Osteoblast (primary cell): ENCODE measurements around the gene NRXN2. TPM values are rescaled to one million over a fixed set of nuclear protein-coding genes. Genes with fewer than 3 reads are reported as not detected.

Experiments used
- DNase-seq: peaks from one replicate; pipeline ENCODE4 v3.0.0; 2011; ENCODE audit warnings: low spot score, mixed read lengths; ENCODE audit not compliant: insufficient read length; ENCODE audit errors: missing footprints
- H2AFZ ChIP-seq: 2 replicates; pipeline ENCODE4 v1.6.0; 2011; ENCODE audit warnings: mild to moderate bottlenecking, low read length
- H3K27ac ChIP-seq: 2 replicates; pipeline ENCODE4 v1.5.1; 2011; ENCODE audit warnings: mild to moderate bottlenecking, low read depth, low read length, moderate library complexity
- H3K27me3 ChIP-seq: 2 replicates; pipeline ENCODE4 v1.6.0; 2012; ENCODE audit warnings: mild to moderate bottlenecking, control low read depth, inconsistent platforms, low read length, moderate library complexity; ENCODE audit not compliant: insufficient read depth
- H3K36me3 ChIP-seq: 2 replicates; pipeline ENCODE4 v1.5.1; 2011; ENCODE audit warnings: mild to moderate bottlenecking, low read length, control low read depth, moderate library complexity; ENCODE audit not compliant: insufficient read depth
- H3K4me1 ChIP-seq: 2 replicates; pipeline ENCODE4 v1.5.1; 2011; ENCODE audit warnings: mild to moderate bottlenecking, low read length, control low read depth, moderate library complexity; ENCODE audit not compliant: insufficient read depth
- H3K4me2 ChIP-seq: 2 replicates; pipeline ENCODE4 v1.6.0; 2011; ENCODE audit warnings: mild to moderate bottlenecking, low read length; ENCODE audit not compliant: insufficient read depth
- H3K4me3 ChIP-seq: fragments of 200-600 bp; sonication (generic); 3 replicates; pipeline ENCODE4 v1.5.1; 2012; ENCODE audit warnings: mild to moderate bottlenecking, low read length, inconsistent platforms; ENCODE audit not compliant: insufficient read depth
- H3K79me2 ChIP-seq: 2 replicates; pipeline ENCODE4 v1.6.0; 2012; ENCODE audit warnings: mild to moderate bottlenecking, low read length, control low read depth, inconsistent platforms; ENCODE audit not compliant: insufficient read depth
- H3K9me3 ChIP-seq: 2 replicates; pipeline ENCODE4 v1.5.1; 2011; ENCODE audit warnings: low read depth, low read length, control low read depth
- H4K20me1 ChIP-seq: 2 replicates; pipeline ENCODE4 v1.6.0; 2012; ENCODE audit warnings: mild to moderate bottlenecking, low read length, control low read depth; ENCODE audit not compliant: insufficient read depth
- CTCF ChIP-seq: IDR thresholded peaks from 2 replicates; pipeline ENCODE4 v1.5.1; 2011; ENCODE audit warnings: mild to moderate bottlenecking, low read depth, low read length, moderate library complexity; ENCODE audit errors: extremely low read depth
- total RNA-seq: library from RNA; depleted of rRNA; stranded (reverse); fragments of >200 nt; gene quantifications from 2 replicates; pipeline ENCODE4 v1.2.3, GENCODE V29; 2012

Gene NRXN2
- total RNA-seq, 1 donor: 90.1 TPM

GRCh38 chr11:64728757-64729365, 5.9 kb upstream of the NRXN2 start:
- Histone ChIP-seq H3K27ac (no peak overlapping the region), H3K4me2 (no peak overlapping the region), H3K36me3 (no peaks in the 10 kb centered on the region), H2AFZ (no peak overlapping the region), H3K79me2 (no peaks in the 10 kb centered on the region), H4K20me1 (no peaks in the 10 kb centered on the region), H3K27me3 (no peaks in the 10 kb centered on the region), H3K4me1 (no peaks in the 10 kb centered on the region), H3K4me3 (no peak overlapping the region), H3K9me3 (no peaks in the 10 kb centered on the region)
- no peak for TF ChIP-seq CTCF
- DNase-seq: peak; percentile 35

GRCh38 chr11:64726867-64727530, 4.0 kb upstream of the NRXN2 start:
- H3K4me1 ChIP-seq: no peaks in the 10 kb centered on the region
- H3K36me3 ChIP-seq: no peaks in the 10 kb centered on the region
- peak; percentile 43 for DNase-seq
- no peak for TF ChIP-seq CTCF
- H3K27ac ChIP-seq: no peak overlapping the region
- H3K79me2 ChIP-seq: no peaks in the 10 kb centered on the region
- no peaks in the 10 kb centered on the region for H3K9me3 ChIP-seq
- H3K4me2 ChIP-seq: no peak overlapping the region
- no peak overlapping the region for H2AFZ ChIP-seq
- H4K20me1 ChIP-seq: no peaks in the 10 kb centered on the region
- peaks cover 3% of the 10 kb centered on the region for H3K27me3 ChIP-seq
- H3K4me3 ChIP-seq: no peak overlapping the region

- Histone ChIP-seq H3K36me3 (no peaks in the 10 kb centered on the region), H3K9me3 (no peaks in the 10 kb centered on the region), H3K79me2 (no peaks in the 10 kb centered on the region), H3K27ac (no peak overlapping the region), H3K4me2 (no peak overlapping the region), H3K4me3 (no peak overlapping the region), H3K4me1 (no peaks in the 10 kb centered on the region), H2AFZ (no peak overlapping the region), H4K20me1 (no peaks in the 10 kb centered on the region), H3K27me3 (peaks cover 10% of the 10 kb centered on the region)
- DNase-seq: peak; percentile 82
- TF ChIP-seq CTCF: no peak
Observed at GRCh38 chr11:64726211-64726641, 3.2 kb upstream of the NRXN2 start.

GRCh38 chr11:64724863-64725532, 2.0 kb upstream of the NRXN2 start:
- no peak for TF ChIP-seq CTCF
- Histone ChIP-seq H3K79me2 (no peaks in the 10 kb centered on the region), H4K20me1 (no peaks in the 10 kb centered on the region), H3K4me1 (no peaks in the 10 kb centered on the region), H3K4me3 (no peak overlapping the region), H3K27ac (no peak overlapping the region), H3K4me2 (no peak overlapping the region), H3K27me3 (peaks cover 14% of the 10 kb centered on the region), H2AFZ (no peak overlapping the region), H3K9me3 (no peaks in the 10 kb centered on the region), H3K36me3 (no peaks in the 10 kb centered on the region)
- DNase-seq: peak; percentile 78
